ENCODE data around the gene FASTK. TPM values are rescaled to one million over a fixed set of nuclear protein-coding genes. Genes with fewer than 3 reads are reported as not detected.
A peak's percentile ranks its signal among the peaks of the same experiment; 100 is the strongest.

Gene FASTK
- total RNA-seq, 1 donor from 2014 or later, result 56.1 TPM

DNA sequence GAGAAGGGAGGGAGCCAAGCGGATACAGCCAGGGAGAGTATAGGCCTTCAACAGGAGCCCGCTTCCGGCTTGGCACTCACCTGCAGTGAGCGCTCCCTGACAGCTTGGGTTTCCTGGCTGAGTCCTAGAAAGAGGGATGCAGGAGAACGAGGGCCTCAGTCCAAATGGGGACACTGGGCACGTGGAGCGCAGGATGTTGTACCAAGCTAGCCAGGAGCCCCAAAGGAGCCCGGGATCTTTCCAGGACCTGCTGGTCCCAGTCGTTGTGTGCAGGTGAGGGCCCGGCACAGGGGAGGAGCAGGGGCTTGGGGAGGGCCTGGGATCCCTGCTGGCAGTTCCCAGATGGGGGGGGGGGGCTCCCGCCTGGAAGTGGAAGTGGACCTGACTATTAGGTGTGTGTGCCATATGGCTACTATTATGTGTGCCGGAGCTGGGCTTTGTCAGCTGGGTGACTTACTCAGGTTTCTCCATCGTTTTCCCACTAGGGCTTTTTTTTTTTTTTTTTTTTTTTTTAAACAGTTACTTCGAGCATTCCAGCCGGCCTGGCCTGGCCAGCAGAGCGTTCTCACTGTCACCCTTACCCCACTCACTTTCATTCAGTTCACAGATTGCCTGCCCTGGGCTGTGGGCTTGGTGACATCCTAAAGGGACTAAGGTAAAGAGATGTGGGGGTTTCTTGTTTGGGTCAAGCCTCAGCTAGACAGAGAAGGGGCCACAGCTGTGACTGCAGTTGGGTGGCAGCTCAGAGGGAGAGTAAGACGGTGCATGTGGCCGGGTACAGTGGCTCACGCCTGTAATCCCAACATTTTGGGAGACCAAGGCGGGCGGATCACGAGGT lies 9.5 kb upstream of the FASTK start:
- peaks cover 5% of the 10 kb centered on the region for H3K36me3 Mint-ChIP-seq (ENCODE audit: low read depth, unreplicated experiment)
- DNase-seq (ENCODE audit: low read depth) (no peak), FAIRE-seq (no peak)
- Histone ChIP-seq H4K20me1 (ENCODE audit: insufficient read depth, low read length) (peaks cover 80% of the 10 kb centered on the region), H3K4me2 (ENCODE audit: low read length) (peak overlapping the region; percentile 99), H3K4me3 (ENCODE audit: insufficient read depth, low read depth, low read length) (no peak overlapping the region), H2AFZ (ENCODE audit: low read depth, low read length) (no peak overlapping the region), H3K4me1 (ENCODE audit: insufficient read depth, low read length) (peaks cover 32% of the 10 kb centered on the region), H3K9ac (ENCODE audit: low read length) (peak overlapping the region; percentile 82), H3K79me2 (ENCODE audit: insufficient read depth, low read length) (peaks cover 83% of the 10 kb centered on the region), H3K9me3 (ENCODE audit: insufficient read depth, low read depth, low read length) (no peaks in the 10 kb centered on the region), H3K27me3 (ENCODE audit: insufficient read depth, low read length) (no peaks in the 10 kb centered on the region), H3K27ac (ENCODE audit: low read depth, low read length) (peak overlapping the region; percentile 61), H3K36me3 (ENCODE audit: insufficient read depth, low read length) (no peaks in the 10 kb centered on the region)
- no peaks in the 10 kb centered on the region for H3K9me3 Mint-ChIP-seq (ENCODE audit: unreplicated experiment)
- peak overlapping the region; percentile 88 for H3K4me3 Mint-ChIP-seq (ENCODE audit: unreplicated experiment)
- no peaks in the 10 kb centered on the region for H3K27me3 Mint-ChIP-seq (ENCODE audit: low read depth, unreplicated experiment)
- TF ChIP-seq EZH2 (IDR thresholded peaks at IDR 0.05; ENCODE audit: insufficient read depth, low read length), result no peak
- TF ChIP-seq, protein P1, sequence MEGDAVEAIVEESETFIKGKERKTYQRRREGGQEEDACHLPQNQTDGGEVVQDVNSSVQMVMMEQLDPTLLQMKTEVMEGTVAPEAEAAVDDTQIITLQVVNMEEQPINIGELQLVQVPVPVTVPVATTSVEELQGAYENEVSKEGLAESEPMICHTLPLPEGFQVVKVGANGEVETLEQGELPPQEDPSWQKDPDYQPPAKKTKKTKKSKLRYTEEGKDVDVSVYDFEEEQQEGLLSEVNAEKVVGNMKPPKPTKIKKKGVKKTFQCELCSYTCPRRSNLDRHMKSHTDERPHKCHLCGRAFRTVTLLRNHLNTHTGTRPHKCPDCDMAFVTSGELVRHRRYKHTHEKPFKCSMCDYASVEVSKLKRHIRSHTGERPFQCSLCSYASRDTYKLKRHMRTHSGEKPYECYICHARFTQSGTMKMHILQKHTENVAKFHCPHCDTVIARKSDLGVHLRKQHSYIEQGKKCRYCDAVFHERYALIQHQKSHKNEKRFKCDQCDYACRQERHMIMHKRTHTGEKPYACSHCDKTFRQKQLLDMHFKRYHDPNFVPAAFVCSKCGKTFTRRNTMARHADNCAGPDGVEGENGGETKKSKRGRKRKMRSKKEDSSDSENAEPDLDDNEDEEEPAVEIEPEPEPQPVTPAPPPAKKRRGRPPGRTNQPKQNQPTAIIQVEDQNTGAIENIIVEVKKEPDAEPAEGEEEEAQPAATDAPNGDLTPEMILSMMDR (IDR thresholded peaks at IDR 0.05; ENCODE audit: insufficient read depth, low read depth, low read length), result no peak
- H3K4me1 Mint-ChIP-seq (ENCODE audit: low read depth, unreplicated experiment), result peaks cover 38% of the 10 kb centered on the region
- H3K27ac Mint-ChIP-seq (ENCODE audit: unreplicated experiment), result peak overlapping the region; percentile 83

DNA sequence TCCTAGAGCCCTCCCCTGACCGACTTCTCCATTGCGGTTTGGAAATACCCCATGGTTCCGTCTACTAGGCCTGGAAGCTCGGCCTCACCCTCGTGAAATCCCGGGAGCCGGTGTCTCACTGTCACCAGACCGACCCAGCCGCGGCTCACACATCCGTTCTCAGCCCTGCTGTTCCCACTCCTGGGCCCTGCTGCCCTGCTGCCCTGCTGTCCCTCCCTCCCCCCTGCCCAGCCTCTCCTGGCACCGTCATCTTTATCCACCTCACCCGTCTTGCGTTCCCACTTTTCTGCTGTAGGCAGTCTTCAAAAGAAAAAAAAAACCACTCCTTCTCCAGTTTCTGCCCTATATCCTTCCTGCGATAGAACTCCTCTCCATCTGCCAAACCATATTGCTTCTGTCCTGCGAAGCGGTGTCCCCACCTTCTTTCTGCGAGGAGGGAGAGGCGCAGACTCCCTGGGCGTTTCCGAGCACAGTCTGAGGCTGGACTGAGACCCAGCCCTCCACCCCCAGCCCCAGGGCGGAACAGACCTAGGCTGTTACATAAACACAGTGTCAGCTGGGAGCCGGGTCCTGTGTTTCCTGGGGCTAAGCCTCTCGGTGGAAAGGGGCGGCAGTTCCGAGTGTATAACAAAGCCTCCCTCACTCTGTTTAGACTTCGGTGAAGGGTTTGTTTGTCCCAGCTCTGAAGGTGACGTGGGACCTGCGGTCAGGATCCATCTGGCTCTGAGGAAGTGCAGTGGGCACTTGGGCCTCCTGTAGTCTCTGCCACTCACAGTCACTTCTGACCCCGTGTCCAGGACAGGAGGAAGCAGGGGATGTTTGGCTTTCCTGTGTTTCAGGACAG lies 8.5 kb upstream of the FASTK start:
- no peaks in the 10 kb centered on the region for H3K36me3 ChIP-seq (ENCODE audit: insufficient read depth, low read length)
- Mint-ChIP-seq H3K4me3 (ENCODE audit: unreplicated experiment) (peak overlapping the region; percentile 88), H3K36me3 (ENCODE audit: low read depth, unreplicated experiment) (peaks cover 5% of the 10 kb centered on the region), H3K4me1 (ENCODE audit: low read depth, unreplicated experiment) (peaks cover 34% of the 10 kb centered on the region), H3K27me3 (ENCODE audit: low read depth, unreplicated experiment) (no peaks in the 10 kb centered on the region), H3K27ac (ENCODE audit: unreplicated experiment) (peak overlapping the region; percentile 83), H3K9me3 (ENCODE audit: unreplicated experiment) (no peaks in the 10 kb centered on the region)
- peak overlapping the region; percentile 82 for H3K9ac ChIP-seq (ENCODE audit: low read length)
- no peaks in the 10 kb centered on the region for H3K27me3 ChIP-seq (ENCODE audit: insufficient read depth, low read length)
- FAIRE-seq, result no peak
- H4K20me1 ChIP-seq (ENCODE audit: insufficient read depth, low read length), result peaks cover 70% of the 10 kb centered on the region
- no peaks in the 10 kb centered on the region for H3K9me3 ChIP-seq (ENCODE audit: insufficient read depth, low read depth, low read length)
- H3K27ac ChIP-seq (ENCODE audit: low read depth, low read length), result peak overlapping the region; percentile 61
- TF ChIP-seq, protein P1 (IDR thresholded peaks at IDR 0.05; ENCODE audit: insufficient read depth, low read depth, low read length), result no peak
- TF ChIP-seq EZH2 (IDR thresholded peaks at IDR 0.05; ENCODE audit: insufficient read depth, low read length), result no peak
- H3K79me2 ChIP-seq (ENCODE audit: insufficient read depth, low read length), result peaks cover 73% of the 10 kb centered on the region
- H2AFZ ChIP-seq (ENCODE audit: low read depth, low read length), result peak overlapping the region; percentile 8
- H3K4me3 ChIP-seq (ENCODE audit: insufficient read depth, low read depth, low read length), result peak overlapping the region; percentile 83
- peaks cover 32% of the 10 kb centered on the region for H3K4me1 ChIP-seq (ENCODE audit: insufficient read depth, low read length)
- H3K4me2 ChIP-seq (ENCODE audit: low read length), result peak overlapping the region; percentile 99
- peak; percentile 52 for DNase-seq (ENCODE audit: low read depth)

Data from astrocyte (in vitro differentiated cells and primary cell).